ENCODE measurements around the gene C1orf105. TPM values are rescaled to one million over a fixed set of nuclear protein-coding genes. Genes with fewer than 3 reads are reported as not detected.
A peak's percentile ranks its signal among the peaks of the same experiment; 100 is the strongest.

Gene C1orf105
- total RNA-seq, 1 donor from 2014 or later = not detected

DNA sequence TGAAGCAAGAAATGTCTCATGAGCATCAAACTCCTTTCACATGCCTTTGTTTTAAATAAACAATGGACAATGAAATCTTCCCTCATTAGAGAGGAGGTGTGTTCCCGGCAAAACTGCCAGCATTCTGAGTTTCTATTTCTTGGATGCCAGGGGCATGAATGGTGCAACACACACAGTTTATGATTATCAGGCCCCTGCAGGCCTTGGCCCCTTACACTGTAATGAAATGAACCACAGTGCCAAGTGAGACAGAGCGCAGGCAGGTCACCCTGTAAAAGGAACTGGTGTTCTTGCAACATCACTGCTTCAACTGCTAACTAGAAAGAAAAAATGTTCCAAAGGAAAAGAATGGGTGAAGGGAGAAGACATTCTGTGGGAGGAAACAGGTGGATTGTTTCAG, 27.2 kb downstream of the C1orf105 start:
- DNase-seq (ENCODE audit: low read depth) = no peak
- H3K4me3 ChIP-seq (ENCODE audit: low read depth, low read length) = no peak overlapping the region
- TF ChIP-seq, protein P1, sequence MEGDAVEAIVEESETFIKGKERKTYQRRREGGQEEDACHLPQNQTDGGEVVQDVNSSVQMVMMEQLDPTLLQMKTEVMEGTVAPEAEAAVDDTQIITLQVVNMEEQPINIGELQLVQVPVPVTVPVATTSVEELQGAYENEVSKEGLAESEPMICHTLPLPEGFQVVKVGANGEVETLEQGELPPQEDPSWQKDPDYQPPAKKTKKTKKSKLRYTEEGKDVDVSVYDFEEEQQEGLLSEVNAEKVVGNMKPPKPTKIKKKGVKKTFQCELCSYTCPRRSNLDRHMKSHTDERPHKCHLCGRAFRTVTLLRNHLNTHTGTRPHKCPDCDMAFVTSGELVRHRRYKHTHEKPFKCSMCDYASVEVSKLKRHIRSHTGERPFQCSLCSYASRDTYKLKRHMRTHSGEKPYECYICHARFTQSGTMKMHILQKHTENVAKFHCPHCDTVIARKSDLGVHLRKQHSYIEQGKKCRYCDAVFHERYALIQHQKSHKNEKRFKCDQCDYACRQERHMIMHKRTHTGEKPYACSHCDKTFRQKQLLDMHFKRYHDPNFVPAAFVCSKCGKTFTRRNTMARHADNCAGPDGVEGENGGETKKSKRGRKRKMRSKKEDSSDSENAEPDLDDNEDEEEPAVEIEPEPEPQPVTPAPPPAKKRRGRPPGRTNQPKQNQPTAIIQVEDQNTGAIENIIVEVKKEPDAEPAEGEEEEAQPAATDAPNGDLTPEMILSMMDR (conservative IDR thresholded peaks at IDR 0.05; ENCODE audit: low read depth, low read length) = no peak

DNA sequence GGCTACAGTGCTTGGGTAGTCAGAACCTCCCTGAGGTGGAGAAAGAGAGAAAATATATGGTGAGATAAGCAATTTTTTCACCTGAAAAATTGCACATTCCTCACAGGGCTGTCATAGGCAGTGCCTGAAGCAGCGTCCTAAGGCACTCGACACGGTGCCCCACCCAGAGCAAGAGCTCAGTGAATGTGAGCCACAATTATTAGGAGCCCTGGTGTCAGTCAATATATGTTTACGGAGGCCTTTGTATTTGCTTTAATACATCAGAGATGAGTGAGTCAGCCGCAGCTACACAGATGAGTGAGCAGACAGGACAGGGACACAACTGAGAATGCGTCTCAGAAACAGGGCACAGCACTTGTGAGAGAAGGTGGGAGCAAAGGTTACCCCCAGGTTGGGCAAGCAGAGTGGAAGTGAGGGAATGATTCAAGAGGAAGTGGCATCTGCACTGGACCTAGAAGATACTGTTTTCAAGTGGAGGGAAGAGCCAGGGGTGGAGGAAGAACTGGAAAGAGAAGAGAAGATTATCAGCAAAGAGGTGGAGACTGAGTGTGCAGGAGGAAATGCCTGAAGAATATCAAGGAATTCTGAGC, 28.6 kb downstream of the C1orf105 start:
- TF ChIP-seq, protein P1 (conservative IDR thresholded peaks at IDR 0.05; ENCODE audit: low read depth, low read length) = no peak
- no peak overlapping the region for H3K4me3 ChIP-seq (ENCODE audit: low read depth, low read length)
- no peak for DNase-seq (ENCODE audit: low read depth)

DNA sequence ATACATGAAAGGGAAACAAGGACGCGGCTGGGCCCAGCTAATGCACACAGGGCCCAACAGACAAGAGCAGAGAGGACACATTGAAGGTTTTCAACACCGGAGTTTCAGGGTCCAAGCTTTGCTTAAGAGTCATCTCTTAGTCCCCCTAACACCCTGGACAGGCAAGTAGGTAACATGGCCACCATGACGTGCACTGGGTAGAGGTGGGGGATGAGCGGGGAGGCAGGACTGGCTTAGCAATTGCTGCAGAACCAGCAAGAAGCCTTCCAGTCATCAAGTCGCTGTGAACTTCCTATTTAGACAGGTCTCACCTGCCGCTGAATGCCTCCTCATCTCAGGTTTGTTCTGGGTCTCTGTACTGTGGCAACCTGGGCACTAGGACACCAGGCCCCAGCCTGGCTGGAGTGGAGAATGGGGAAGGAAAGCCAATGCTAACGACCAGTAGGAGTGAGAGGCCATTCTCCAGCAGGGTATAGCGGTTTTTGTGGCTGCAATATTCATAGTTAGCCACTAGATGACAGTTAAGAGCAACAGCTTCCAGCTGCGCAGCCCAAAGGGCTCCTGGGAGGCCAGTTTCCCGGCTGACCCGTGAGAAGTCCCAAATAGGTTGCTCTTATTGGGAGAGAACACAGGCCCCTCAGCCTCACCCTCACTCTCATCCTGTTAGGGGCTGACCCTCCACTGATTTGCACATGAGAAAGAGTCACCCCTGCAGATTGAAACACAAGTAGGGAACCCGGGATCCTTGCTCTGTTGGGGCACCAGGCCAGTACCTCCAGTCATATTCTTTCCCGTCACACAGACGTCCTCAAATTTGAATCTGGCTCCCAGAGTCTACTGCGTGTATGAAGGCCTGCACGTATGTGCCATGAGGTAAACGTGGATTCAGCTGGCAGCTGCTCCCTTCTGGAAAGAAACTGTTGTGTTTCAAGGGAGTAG, 29.4 kb downstream of the C1orf105 start:
- no peak overlapping the region for H3K4me3 ChIP-seq (ENCODE audit: low read depth, low read length)
- DNase-seq (ENCODE audit: low read depth) = no peak

DNA sequence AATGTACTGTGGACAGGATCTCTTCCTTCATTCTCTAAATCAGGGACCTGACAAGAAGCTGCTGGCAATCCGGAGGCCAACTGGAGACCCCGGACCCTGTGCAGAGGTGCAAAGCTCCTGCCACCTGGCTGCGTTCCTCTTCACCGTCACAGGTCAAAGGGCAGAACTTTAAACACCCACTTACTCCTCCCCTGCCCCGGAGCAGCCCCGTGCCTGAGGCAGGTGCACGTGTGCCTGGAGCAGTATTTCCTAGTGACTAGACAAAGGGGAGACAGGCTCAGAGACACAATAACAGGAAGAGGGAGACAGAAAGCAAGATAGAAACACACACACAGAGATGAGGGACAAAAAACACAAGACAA, 30.0 kb downstream of the C1orf105 start:
- TF ChIP-seq, protein P1 (conservative IDR thresholded peaks at IDR 0.05; ENCODE audit: low read depth, low read length) = no peak
- no peak for DNase-seq (ENCODE audit: low read depth)

More for the DNA sequence above, 29.4 kb downstream of the C1orf105 start:
- TF ChIP-seq, protein P1 (conservative IDR thresholded peaks at IDR 0.05; ENCODE audit: low read depth, low read length) = peak; percentile 79

DNA sequence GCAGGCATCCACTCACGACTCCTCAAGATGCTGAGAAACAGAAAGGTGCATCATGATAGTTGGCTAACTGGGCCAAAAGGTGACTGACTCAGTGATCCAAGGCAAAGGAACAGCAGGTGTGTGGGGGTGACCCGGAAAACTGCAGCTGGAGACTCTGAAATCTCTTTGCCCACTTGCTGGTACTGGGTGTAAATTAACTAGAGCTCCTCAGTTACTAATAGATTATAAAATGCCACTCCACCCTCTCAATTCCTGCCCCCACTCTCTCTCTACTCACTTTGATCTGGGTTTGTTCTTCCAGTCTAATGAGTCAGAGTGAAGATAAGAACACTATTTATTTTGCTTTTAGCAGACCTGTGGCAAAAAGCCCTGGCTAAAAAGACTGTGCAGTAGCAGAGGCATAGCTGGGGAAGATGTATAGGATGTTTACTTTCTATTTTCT, 30.5 kb downstream of the C1orf105 start:
- TF ChIP-seq, protein P1 (conservative IDR thresholded peaks at IDR 0.05; ENCODE audit: low read depth, low read length) = no peak
- no peak overlapping the region for H3K4me3 ChIP-seq (ENCODE audit: low read depth, low read length)
- no peak for DNase-seq (ENCODE audit: low read depth)

More for the DNA sequence above, 30.0 kb downstream of the C1orf105 start:
- no peak overlapping the region for H3K4me3 ChIP-seq (ENCODE audit: low read depth, low read length)

DNA sequence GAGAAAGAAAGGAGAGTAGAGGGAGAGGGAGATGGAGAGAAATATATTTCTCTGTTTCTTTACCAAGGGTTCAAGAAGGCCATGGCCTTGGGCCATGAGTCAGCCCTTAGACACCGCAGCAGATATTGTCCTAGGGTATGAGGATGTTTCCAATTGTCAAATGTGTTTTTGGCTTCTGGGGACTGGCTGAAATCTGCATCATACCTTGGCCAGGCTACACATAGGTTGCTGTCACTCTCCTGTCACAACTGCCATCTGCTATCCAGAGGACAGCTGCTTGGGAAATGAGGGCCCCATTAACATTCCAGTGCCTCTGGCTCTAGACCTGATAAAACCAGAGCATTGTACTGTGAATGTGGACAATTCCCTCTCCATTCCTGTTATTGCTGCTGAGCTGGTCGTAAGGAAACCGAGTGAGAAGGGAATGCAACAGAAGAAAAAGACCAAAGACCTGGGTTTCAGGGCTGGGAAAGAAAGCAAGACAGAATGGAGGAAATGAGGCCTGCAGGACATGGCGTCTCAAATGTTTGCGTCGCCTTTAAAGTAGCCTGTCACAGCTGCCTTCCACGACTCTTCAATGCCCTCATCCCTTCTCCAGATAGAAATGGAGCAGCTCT, 32.2 kb downstream of the C1orf105 start:
- DNase-seq (ENCODE audit: low read depth) = no peak
- TF ChIP-seq, protein P1 (conservative IDR thresholded peaks at IDR 0.05; ENCODE audit: low read depth, low read length) = no peak

More for the DNA sequence above, 32.2 kb downstream of the C1orf105 start:
- no peak overlapping the region for H3K4me3 ChIP-seq (ENCODE audit: low read depth, low read length)
